Amygdala (tissue), 56 donors: Measurements from ENCODE around the gene PLCG1.
"Not testable (repeated sequence)": the region's sequence is repeated elsewhere in the genome, so short reads cannot be mapped to it uniquely, and the experiment has no call there.

Source experiments
- DNase-seq, 56 donors: peaks; one replicate each; lab custom pipeline; 2025; lab: John Stamatoyannopoulos, UW

Gene PLCG1

DNA sequence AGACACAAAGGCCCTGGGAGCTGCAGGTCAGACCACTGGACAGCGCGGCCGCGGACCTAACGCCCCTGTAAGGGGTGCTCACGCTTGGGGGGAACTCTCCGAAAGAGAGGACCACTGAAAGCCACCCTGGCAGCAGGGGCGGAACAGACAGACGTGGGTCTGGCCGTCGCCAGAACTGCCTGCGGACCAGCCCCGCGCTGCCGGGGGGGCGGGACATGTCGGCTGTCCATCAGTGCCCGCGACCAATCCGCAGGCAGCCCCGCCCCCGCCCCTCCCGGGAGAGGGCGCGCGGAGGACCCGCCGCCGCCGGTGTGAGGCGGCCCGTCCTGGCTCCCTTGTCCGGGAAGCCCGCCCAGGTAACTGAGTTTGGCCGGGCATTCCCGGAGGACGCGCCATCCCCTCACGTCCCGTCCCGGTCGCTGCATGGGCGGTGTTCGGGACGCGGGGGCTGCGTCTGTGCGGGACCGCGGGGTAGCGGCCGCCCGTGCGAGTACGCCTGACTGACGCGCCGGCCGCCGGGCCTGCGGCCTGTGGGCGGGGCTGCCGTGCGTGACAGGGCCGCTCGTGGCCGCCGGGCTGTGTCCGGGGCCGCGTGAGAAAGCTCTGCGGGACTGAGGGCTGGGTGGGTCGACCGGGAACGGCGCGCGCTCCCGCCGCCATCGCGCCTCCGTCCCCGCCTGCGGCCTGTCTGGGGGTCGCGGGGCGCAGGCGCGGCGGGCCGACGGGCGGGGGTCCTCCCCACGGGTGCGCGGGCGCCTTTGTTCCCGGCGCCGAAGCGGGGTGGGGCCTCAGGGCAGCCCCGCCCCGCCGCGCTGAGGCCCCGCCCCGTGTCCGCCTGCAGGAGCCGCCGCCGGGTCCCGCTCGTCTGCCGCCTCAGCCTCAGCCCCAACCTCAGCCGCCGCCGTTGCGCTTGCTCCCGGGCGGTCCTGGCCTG is at the start of gene PLCG1:
Gene PLCG1, plus strand, starts transcription at position 864 of the 934 bp plus-strand sequence. CDS start 99 bp downstream, outside the sequence.
- DNase-seq = peak in 55 of 56 donors; percentile 46 to 94 (median 86)

- no peak for DNase-seq
These were observed 49.6 kb upstream of the PLCG1 start for GRCh38 chr20:41087777-41088176.

- no peak for DNase-seq
These were observed 47.8 kb upstream of the PLCG1 start for GRCh38 chr20:41089555-41089954.

GRCh38 chr20:41091927-41092326 is 45.4 kb upstream of the PLCG1 start:
- DNase-seq = no peak

DNA sequence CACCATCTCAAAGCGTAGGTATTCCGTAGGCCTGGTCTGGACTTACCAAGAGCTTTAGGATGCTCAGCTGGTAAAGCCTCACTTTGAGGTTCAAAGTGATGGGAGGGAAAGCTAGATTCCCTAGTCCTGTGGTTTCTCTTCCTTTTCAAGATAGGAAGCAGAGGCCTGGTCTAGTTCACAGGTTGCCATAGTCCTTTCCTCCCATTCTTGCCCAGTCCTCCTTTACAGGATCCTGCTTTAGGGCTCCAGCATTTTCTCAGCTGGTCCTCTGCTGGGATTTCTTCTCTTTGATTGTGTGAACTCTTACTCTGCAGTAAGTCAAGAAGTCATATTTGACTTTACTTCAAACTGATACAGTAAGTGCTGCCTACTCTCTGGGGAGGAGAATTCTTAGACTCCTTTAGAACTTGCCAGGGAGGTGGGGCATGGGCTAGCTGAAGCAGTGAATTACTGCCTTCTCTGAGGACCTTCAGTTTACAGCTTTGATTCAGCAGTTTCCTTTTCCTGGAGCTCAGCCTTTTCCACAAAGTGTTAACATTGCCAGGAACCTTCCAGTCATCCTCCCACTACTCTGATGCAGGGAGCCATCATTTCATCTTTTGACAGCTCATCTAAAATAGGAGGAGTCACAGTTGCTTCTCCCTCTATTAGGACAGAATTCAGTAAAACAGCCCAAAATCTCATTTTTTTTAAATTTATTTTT is 42.8 kb upstream of the PLCG1 start:
- no peak for DNase-seq

GRCh38 chr20:41095110-41095969 is 42.0 kb upstream of the PLCG1 start:
- peak in 25 of 56 donors; percentile 2 to 69 (median 11) for DNase-seq

GRCh38 chr20:41098703-41099250 is 38.6 kb upstream of the PLCG1 start:
- DNase-seq = no peak

GRCh38 chr20:41100001-41100480 is 37.3 kb upstream of the PLCG1 start:
- DNase-seq = no peak

GRCh38 chr20:41101660-41102059 is 35.7 kb upstream of the PLCG1 start:
- DNase-seq = no peak

DNA sequence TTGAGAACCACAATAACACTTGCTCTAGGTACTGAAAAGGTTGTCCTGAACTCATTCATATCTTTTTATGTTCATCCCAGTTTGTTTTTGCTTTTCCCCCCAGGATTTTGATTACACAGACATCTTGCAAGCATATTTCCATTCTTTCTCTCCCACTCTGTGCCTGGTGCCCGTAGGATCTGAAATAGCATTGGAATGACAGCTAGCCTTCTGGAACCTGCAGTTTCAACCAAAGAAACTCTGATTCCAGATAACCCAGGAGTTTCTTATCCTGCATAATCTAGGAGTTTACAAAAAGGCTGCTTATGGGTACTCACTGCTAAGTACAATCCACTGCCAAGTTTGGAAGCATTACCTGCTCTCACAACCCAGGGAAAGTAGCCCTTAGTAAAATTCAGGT is 28.8 kb upstream of the PLCG1 start:
- no peak for DNase-seq

- DNase-seq = no peak
These were observed 27.3 kb upstream of the PLCG1 start for GRCh38 chr20:41110012-41110411.

- DNase-seq = no peak
These were observed 26.3 kb upstream of the PLCG1 start for GRCh38 chr20:41110930-41111577.

GRCh38 chr20:41111578-41111951 is 25.8 kb upstream of the PLCG1 start:
- no peak for DNase-seq

GRCh38 chr20:41116282-41116956 is 20.9 kb upstream of the PLCG1 start:
- DNase-seq = no peak

DNA sequence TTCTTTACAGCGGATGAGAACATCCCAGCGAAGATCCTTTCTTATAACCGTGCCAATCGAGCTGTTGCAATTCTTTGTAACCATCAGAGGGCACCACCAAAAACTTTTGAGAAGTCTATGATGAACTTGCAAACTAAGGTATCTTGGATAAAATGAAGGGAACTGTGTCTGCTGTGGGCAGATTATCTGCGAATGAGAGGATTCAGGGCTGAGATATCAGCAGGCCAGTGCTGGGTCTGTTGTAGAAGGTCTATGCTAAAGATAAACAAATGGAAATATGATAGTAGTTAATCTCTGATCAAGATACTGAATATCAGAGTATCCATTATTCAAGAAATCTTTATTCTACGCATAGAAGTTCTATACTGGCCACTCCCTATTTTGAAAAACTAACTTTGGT is 19.2 kb upstream of the PLCG1 start:
- DNase-seq = not testable (repeated sequence)

DNA sequence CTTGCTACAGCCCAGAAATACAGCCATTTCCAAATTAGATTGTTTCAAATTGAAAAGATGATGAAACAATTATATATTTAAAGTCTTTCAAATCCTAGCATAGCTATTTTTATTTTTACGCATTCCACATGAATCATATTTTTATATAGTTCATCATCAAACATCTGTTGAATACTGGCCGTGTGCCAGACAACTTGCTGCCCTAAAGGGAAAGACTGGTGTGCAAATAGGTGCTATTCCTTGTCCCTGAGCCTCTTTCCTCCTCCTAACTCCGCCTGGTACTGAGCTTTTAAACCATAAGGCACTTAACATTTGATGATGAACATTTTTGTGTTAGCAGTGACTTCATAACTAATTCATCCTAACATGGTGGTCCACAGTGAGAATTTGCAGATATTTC is 18.7 kb upstream of the PLCG1 start:
- DNase-seq = peak in 2 of 56 donors; percentile 18 to 20

GRCh38 chr20:41119614-41120561 is 17.5 kb upstream of the PLCG1 start:
- peak in 36 of 56 donors; percentile 17 to 82 (median 46) for DNase-seq

GRCh38 chr20:41121399-41121798 is 15.9 kb upstream of the PLCG1 start:
- DNase-seq = no peak
